ENCODE measurements around the gene PKMYT1. TPM values are rescaled to one million over a fixed set of nuclear protein-coding genes. Genes with fewer than 3 reads are reported as not detected.
"Not testable (repeated sequence)": the region's sequence is repeated elsewhere in the genome, so short reads cannot be mapped to it uniquely, and the experiment has no call there.

Gene PKMYT1
- total RNA-seq, 1 donor from 2014 or later, result 21.8 TPM

GRCh38 chr16:2933136-2933535 lies 47.1 kb downstream of the PKMYT1 start:
- TF ChIP-seq CTCF (IDR thresholded peaks at IDR 0.05; ENCODE audit: unreplicated experiment), result no peak
- DNase-seq (ENCODE audit: low spot score in 2 of 2, unreplicated experiment in 2 of 2), result no peak
- H3K27ac Mint-ChIP-seq, result no peak overlapping the region
- no peaks in the 10 kb centered on the region for H3K4me1 Mint-ChIP-seq
- H3K9me3 Mint-ChIP-seq, result no peaks in the 10 kb centered on the region
- H3K36me3 Mint-ChIP-seq, result peaks cover 15% of the 10 kb centered on the region
- no peaks in the 10 kb centered on the region for H3K27me3 Mint-ChIP-seq (ENCODE audit: low read depth)
- H3K4me3 Mint-ChIP-seq, result no peak overlapping the region

DNA sequence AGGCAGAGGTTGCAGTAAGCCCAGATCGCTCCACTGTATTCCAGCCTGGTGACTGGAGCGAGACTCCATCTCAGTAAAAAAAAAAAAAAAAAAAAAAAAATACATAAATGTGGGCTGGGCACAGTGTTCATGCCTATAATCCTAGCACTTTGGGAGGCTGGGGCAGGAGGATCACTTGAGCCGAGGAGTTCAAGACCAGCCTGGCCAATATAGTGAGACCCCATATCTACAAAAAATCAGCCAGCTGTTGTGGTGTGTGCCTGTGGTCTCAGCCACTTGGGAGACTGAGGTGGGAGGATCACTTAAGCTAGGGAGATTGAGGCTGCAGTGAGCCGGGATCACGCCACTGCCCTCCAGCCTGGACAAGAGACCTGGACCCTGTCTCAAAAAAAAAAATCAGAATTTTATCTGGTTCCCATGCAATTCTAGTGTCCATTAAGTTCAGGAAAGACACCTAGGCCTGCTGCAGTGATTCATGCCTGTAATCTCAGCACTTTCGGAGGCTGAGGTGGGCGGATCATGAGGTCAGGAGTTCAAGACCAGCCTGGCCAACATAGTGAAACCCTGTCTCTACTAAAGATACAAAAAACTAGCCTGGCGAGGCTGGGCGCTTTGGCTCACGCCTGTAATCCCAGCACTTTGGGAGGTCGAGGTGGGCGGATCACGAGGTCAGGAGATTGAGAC lies 48.9 kb downstream of the PKMYT1 start:
- H3K9me3 Mint-ChIP-seq; H3K27ac Mint-ChIP-seq; H3K4me1 Mint-ChIP-seq; H3K27me3 Mint-ChIP-seq (ENCODE audit: low read depth); DNase-seq (ENCODE audit: low spot score in 2 of 2, unreplicated experiment in 2 of 2); H3K4me3 Mint-ChIP-seq: not testable (repeated sequence)
- peaks cover 15% of the 10 kb centered on the region for H3K36me3 Mint-ChIP-seq

DNA sequence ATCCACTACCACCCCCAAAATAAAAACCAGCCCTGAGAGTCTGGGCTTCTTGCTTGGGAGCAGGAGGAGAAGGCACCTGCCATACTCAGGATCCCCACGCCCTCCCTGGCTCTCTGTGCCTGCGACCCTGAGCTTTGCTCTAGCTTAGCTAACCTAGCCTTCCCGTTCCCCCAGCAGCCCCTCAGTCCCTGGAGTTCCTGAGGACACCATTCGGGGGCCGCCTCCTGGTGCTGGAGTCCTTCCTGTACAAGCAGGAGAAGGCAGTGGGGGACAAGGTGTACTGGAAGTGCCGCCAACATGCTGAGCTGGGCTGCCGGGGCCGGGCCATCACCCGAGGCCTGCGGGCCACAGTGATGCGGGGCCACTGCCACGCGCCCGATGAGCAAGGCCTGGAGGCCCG lies 50.0 kb downstream of the PKMYT1 start:
- no peak for TF ChIP-seq CTCF (IDR thresholded peaks at IDR 0.05; ENCODE audit: unreplicated experiment)
- peaks cover 11% of the 10 kb centered on the region for H3K4me1 Mint-ChIP-seq
- H3K4me3 Mint-ChIP-seq, result no peak overlapping the region
- peaks cover 13% of the 10 kb centered on the region for H3K36me3 Mint-ChIP-seq
- no peak overlapping the region for H3K27ac Mint-ChIP-seq
- no peak for DNase-seq (ENCODE audit: low spot score in 2 of 2, unreplicated experiment in 2 of 2)
- H3K27me3 Mint-ChIP-seq (ENCODE audit: low read depth), result no peaks in the 10 kb centered on the region
- H3K9me3 Mint-ChIP-seq, result no peaks in the 10 kb centered on the region

GRCh38 chr16:2929693-2930092 lies 50.6 kb downstream of the PKMYT1 start:
- no peaks in the 10 kb centered on the region for H3K9me3 Mint-ChIP-seq
- no peak overlapping the region for H3K4me3 Mint-ChIP-seq
- H3K27ac Mint-ChIP-seq, result no peak overlapping the region
- TF ChIP-seq CTCF (IDR thresholded peaks at IDR 0.05; ENCODE audit: unreplicated experiment), result no peak
- H3K4me1 Mint-ChIP-seq, result peaks cover 11% of the 10 kb centered on the region
- no peak for DNase-seq (ENCODE audit: low spot score in 2 of 2, unreplicated experiment in 2 of 2)
- no peaks in the 10 kb centered on the region for H3K27me3 Mint-ChIP-seq (ENCODE audit: low read depth)
- peaks cover 12% of the 10 kb centered on the region for H3K36me3 Mint-ChIP-seq

GRCh38 chr16:2928796-2929195 lies 51.5 kb downstream of the PKMYT1 start:
- Mint-ChIP-seq H3K27me3 (ENCODE audit: low read depth) (no peaks in the 10 kb centered on the region), H3K4me3 (no peak overlapping the region), H3K36me3 (peaks cover 4% of the 10 kb centered on the region), H3K27ac (no peak overlapping the region), H3K4me1 (peaks cover 11% of the 10 kb centered on the region), H3K9me3 (no peaks in the 10 kb centered on the region)
- DNase-seq (ENCODE audit: low spot score in 2 of 2, unreplicated experiment in 2 of 2), result no peak
- no peak for TF ChIP-seq CTCF (IDR thresholded peaks at IDR 0.05; ENCODE audit: unreplicated experiment)

GRCh38 chr16:2928151-2928550 lies 52.1 kb downstream of the PKMYT1 start:
- not testable (repeated sequence) for H3K27ac Mint-ChIP-seq; H3K27me3 Mint-ChIP-seq (ENCODE audit: low read depth); H3K4me3 Mint-ChIP-seq; H3K9me3 Mint-ChIP-seq; H3K36me3 Mint-ChIP-seq; DNase-seq (ENCODE audit: low spot score in 2 of 2, unreplicated experiment in 2 of 2)
- peaks cover 11% of the 10 kb centered on the region for H3K4me1 Mint-ChIP-seq

Data from mesothelial cell of epicardium (in vitro differentiated cells).